H1 (cell line): Measurements from ENCODE around the gene CNOT1. TPM values are rescaled to one million over a fixed set of nuclear protein-coding genes. Genes with fewer than 3 reads are reported as not detected.

ENCODE experiments used
- CTCF ChIA-PET: fragments of 300-600 bp; sonication (Branson Sonifier 250); formaldehyde crosslinking; loops from one replicate; lab custom pipeline; 2021; ENCODE audit not compliant: partially characterized antibody; lab: Charles Lee
- POLR2A ChIA-PET: fragments of 300-600 bp; sonication (Branson Sonifier 250); formaldehyde crosslinking; loops from one replicate; lab custom pipeline; 2021; ENCODE audit warnings: inconsistent platforms; ENCODE audit not compliant: partially characterized antibody; lab: Charles Lee
- DNase-seq, 2 experiments: peaks; one replicate each; pipeline versions ENCODE4 v3.0.0 to v3.0.0-alpha.2; 2010 to 2022; ENCODE audit warnings: low spot score in 2 of 2, low read depth in 1 of 2, mixed read lengths in 1 of 2
- FAIRE-seq: peaks from 2 replicates; lab custom pipeline; 2011; peaks lifted over from hg19 to GRCh38; lab: Jason Lieb, UNC
- H2AFZ ChIP-seq: 2 replicates; pipeline ENCODE4 v1.8.1; 2012; ENCODE audit warnings: low read length, inconsistent platforms
- H2AK5ac ChIP-seq: 2 replicates; pipeline ENCODE4 v1.6.1; 2013; ENCODE audit warnings: low read depth, low read length
- H2BK120ac ChIP-seq: replicated peaks from 2 replicates; pipeline ENCODE3; 2013; ENCODE audit warnings: low read depth, low read length, inconsistent platforms
- H2BK12ac ChIP-seq: 2 replicates; pipeline ENCODE4 v1.6.1; 2013; ENCODE audit warnings: low read depth, low read length
- H2BK15ac ChIP-seq: 2 replicates; pipeline ENCODE4 v1.6.1; 2013; ENCODE audit warnings: low read length
- H2BK20ac ChIP-seq: 2 replicates; pipeline ENCODE4 v1.6.1; 2013; ENCODE audit warnings: low read length
- H2BK5ac ChIP-seq: 2 replicates; pipeline ENCODE4 v1.6.1; 2013; ENCODE audit warnings: low read depth, low read length
- H3K14ac ChIP-seq: 2 replicates; pipeline ENCODE4 v1.6.1; 2013; ENCODE audit warnings: inconsistent platforms; ENCODE audit not compliant: insufficient read length
- H3K18ac ChIP-seq: 2 replicates; pipeline ENCODE4 v1.6.1; 2013; ENCODE audit warnings: low read length; ENCODE audit errors: extremely low read depth
- H3K23ac ChIP-seq: 2 replicates; pipeline ENCODE4 v1.6.1; 2013; ENCODE audit warnings: inconsistent platforms; ENCODE audit not compliant: insufficient read length
- H3K23me2 ChIP-seq: 2 replicates; pipeline ENCODE4 v1.6.1; 2013; ENCODE audit warnings: low read depth, low read length
- H3K27ac ChIP-seq: 2 replicates; pipeline ENCODE4 v1.6.1; 2011; ENCODE audit warnings: low read depth, low read length, inconsistent platforms
- H3K27me3 ChIP-seq, 4 experiments: replicated peaks in 1 of 4; 1 replicate in 1 of 4; 2 replicates in 3 of 4; pipeline versions ENCODE4 v1.6.1 to v1.8.1; 2011 to 2013; ENCODE audit warnings: low read length in 3 of 4, mild to moderate bottlenecking in 3 of 4, inconsistent platforms in 2 of 4, mixed read lengths in 2 of 4, moderate library complexity in 1 of 4; ENCODE audit not compliant: control insufficient read depth in 3 of 4, insufficient read depth in 3 of 4; ENCODE audit errors: extremely low read depth in 1 of 4
- H3K36me3 ChIP-seq, 4 experiments: 2 replicates each; pipeline versions ENCODE4 v1.6.1 to v1.8.1; 2011 to 2013; ENCODE audit warnings: mild to moderate bottlenecking in 4 of 4, low read length in 3 of 4, moderate library complexity in 2 of 4, control low read depth in 1 of 4, inconsistent platforms in 1 of 4; ENCODE audit not compliant: insufficient read depth in 4 of 4, control insufficient read depth in 2 of 4
- H3K4ac ChIP-seq: replicated peaks from 2 replicates; pipeline ENCODE3; 2013; ENCODE audit warnings: low read length, low read depth, mixed read lengths, inconsistent platforms; ENCODE audit not compliant: insufficient read length
- H3K4me1 ChIP-seq, 4 experiments: replicated peaks in 1 of 4; 1 replicate in 1 of 4; 2 replicates in 3 of 4; pipeline versions ENCODE4 v1.6.1 to v1.8.1; 2011 to 2013; ENCODE audit warnings: low read length in 3 of 4, inconsistent platforms in 2 of 4, mixed read lengths in 1 of 4; ENCODE audit not compliant: insufficient read depth in 4 of 4, control insufficient read depth in 3 of 4
- H3K4me2 ChIP-seq, 2 experiments: 2 replicates each; pipeline versions ENCODE4 v1.6.1 to v1.8.1; 2011 to 2013; ENCODE audit warnings: low read depth in 2 of 2, low read length in 2 of 2, control low read depth in 1 of 2, inconsistent platforms in 1 of 2, mild to moderate bottlenecking in 1 of 2; ENCODE audit not compliant: insufficient read depth in 1 of 2
- H3K4me3 ChIP-seq, 4 experiments: fragments of 200-600, 300-600 bp in 1 of 4; sonication (generic), shearing (Covaris generic), sonication (Bioruptor Twin) in 1 of 4; 2 replicates each; pipeline versions ENCODE4 v1.5.1 to v1.8.1; 2011 to 2016; ENCODE audit warnings: low read length in 4 of 4, low read depth in 3 of 4, control low read depth in 2 of 4, inconsistent platforms in 2 of 4, mild to moderate bottlenecking in 2 of 4, mixed read lengths in 1 of 4, moderate library complexity in 1 of 4; ENCODE audit not compliant: insufficient read depth in 2 of 4; ENCODE audit errors: extremely low read depth in 1 of 4
- H3K56ac ChIP-seq: replicated peaks from 2 replicates; pipeline ENCODE3; 2013; ENCODE audit warnings: low read depth, mild to moderate bottlenecking, mixed read lengths, low read length, inconsistent platforms; ENCODE audit not compliant: insufficient read length
- H3K79me1 ChIP-seq: 2 replicates; pipeline ENCODE4 v1.6.1; 2013; ENCODE audit warnings: low read depth, low read length, control low read depth
- H3K79me2 ChIP-seq, 2 experiments: 2 replicates each; pipeline versions ENCODE4 v1.6.1 to v1.8.1; 2012 to 2013; ENCODE audit warnings: low read length in 2 of 2, mild to moderate bottlenecking in 2 of 2, inconsistent platforms in 1 of 2; ENCODE audit not compliant: insufficient read depth in 2 of 2, control insufficient read depth in 1 of 2
- H3K9ac ChIP-seq, 4 experiments: replicated peaks in 1 of 4; 1 replicate in 1 of 4; 2 replicates in 3 of 4; pipeline versions ENCODE4 v1.6.1 to v1.8.1; 2011 to 2013; ENCODE audit warnings: low read depth in 3 of 4, low read length in 3 of 4, control low read depth in 2 of 4, mild to moderate bottlenecking in 2 of 4, moderate library complexity in 2 of 4, inconsistent platforms in 1 of 4; ENCODE audit errors: extremely low read depth in 1 of 4
- H3K9me3 ChIP-seq, 2 experiments: 2 replicates each; pipeline versions ENCODE4 v1.6.1 to v1.8.1; 2012 to 2013; ENCODE audit warnings: mild to moderate bottlenecking in 2 of 2, moderate library complexity in 2 of 2, control low read depth in 1 of 2, inconsistent platforms in 1 of 2, low read depth in 1 of 2, low read length in 1 of 2, mixed read lengths in 1 of 2; ENCODE audit not compliant: insufficient read depth in 2 of 2
- H4K20me1 ChIP-seq, 2 experiments: replicated peaks in 1 of 2; 2 replicates each; pipeline versions ENCODE3 to v1.8.1; 2011 to 2013; ENCODE audit warnings: inconsistent platforms in 2 of 2, low read length in 2 of 2, mild to moderate bottlenecking in 1 of 2; ENCODE audit not compliant: insufficient read depth in 2 of 2, control insufficient read depth in 1 of 2
- H4K5ac ChIP-seq: 2 replicates; pipeline ENCODE4 v1.6.1; 2013; ENCODE audit warnings: low read length, low read depth, mixed read lengths, inconsistent platforms; ENCODE audit not compliant: insufficient read length
- H4K8ac ChIP-seq: 2 replicates; pipeline ENCODE4 v1.8.0; 2013; ENCODE audit warnings: mild to moderate bottlenecking, moderate library complexity, low read length, inconsistent platforms; ENCODE audit not compliant: insufficient read depth; ENCODE audit errors: extremely low read depth
- H4K91ac ChIP-seq: replicated peaks from 2 replicates; pipeline ENCODE3; 2013; ENCODE audit warnings: low read length, mixed read lengths, inconsistent platforms; ENCODE audit not compliant: insufficient read length
- BRCA1 ChIP-seq: IDR thresholded peaks from 2 replicates; pipeline ENCODE4 v1.6.1; 2012; ENCODE audit warnings: low read depth, low read length, improper control_type of control experiment
- RAD21 ChIP-seq, 2 experiments: IDR thresholded peaks in 1 of 2; conservative IDR thresholded peaks in 1 of 2; 2 replicates each; pipeline ENCODE4 v1.6.1; 2011; ENCODE audit warnings: low read depth in 2 of 2, low read length in 2 of 2, improper control_type of control experiment in 1 of 2, inconsistent platforms in 1 of 2, mild to moderate bottlenecking in 1 of 2, moderate library complexity in 1 of 2
- WGBS, 2 experiments: shearing (Covaris generic) in 1 of 2; methylation state at CpG; one replicate each; pipeline versions ENCODE4 v1.1.6 to v1.1.7; 2013 to 2015; ENCODE audit warnings: low lambda C conversion rate in 2 of 2, mixed read lengths in 2 of 2, inconsistent platforms in 1 of 2, low coverage in 1 of 2, missing lambda C conversion rate in 1 of 2; ENCODE audit not compliant: insufficient replicate concordance in 2 of 2, insufficient coverage in 1 of 2, insufficient read length in 1 of 2; ENCODE audit errors: extremely low coverage in 1 of 2, missing lambda C conversion rate in 1 of 2; 5-methylcytosine and 5-hydroxymethylcytosine counted together
- polyA plus RNA-seq, 7 experiments: library from polyadenylated mRNA; depleted of rRNA in 3 of 7; stranded (reverse) in 5 of 7; unstranded in 2 of 7; fragments of >200 nt in 5 of 7; fragments of 200-250 nt in 2 of 7; gene quantifications; 1 replicate in 5 of 7; 2 replicates in 1 of 7; 4 replicates in 1 of 7; pipeline versions ENCODE4 v1.2.1 to v1.2.3, GENCODE V29; 2011 to 2013; ENCODE audit warnings: missing spikeins in 2 of 7, mixed read lengths in 2 of 7
- total RNA-seq: library from RNA; stranded (reverse); fragmentation: NEBNext Ultra II Directional; extraction: Animal tissue kit (Norgen Biotek cat#: 25700); gene quantifications from 2 replicates; pipeline ENCODE4 v1.2.1, GENCODE V29; 2021

The CNOT1 gene
- total and polyA plus RNA-seq, 2 of the 8 experiments (the other 6 are each of a cell fraction or from before 2014, with no cell fraction given) = 306 to 319 TPM

DNA sequence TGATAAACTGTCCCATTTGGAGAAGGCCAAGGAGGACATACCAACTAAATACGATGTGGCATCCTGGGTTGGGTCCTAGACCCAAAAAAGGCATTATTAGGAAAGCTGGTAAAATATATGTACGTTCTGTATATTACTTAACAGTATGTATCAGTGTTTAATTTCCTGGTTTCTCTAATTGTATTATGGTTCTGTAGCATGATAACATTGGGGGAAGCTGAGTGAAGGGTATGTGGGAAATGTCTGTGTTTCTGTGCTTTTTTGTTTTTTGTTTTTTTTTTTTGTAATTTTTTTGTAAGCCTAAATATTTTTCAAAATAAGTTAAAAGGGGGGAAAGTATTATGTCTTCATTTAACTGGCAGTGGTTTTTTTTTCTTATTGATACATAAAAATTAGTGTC is 151.2 kb downstream of the CNOT1 start:
- H3K23ac ChIP-seq = no peak overlapping the region
- H2BK12ac ChIP-seq = no peak overlapping the region
- H4K5ac ChIP-seq = no peak overlapping the region
- H2AK5ac ChIP-seq = no peak overlapping the region
- H4K20me1 ChIP-seq = no peaks in the 10 kb centered on the region
- no peak overlapping the region for H2BK15ac ChIP-seq
- H3K56ac ChIP-seq = no peak overlapping the region
- H3K27ac ChIP-seq = no peak overlapping the region
- H3K27me3 ChIP-seq = no peaks in the 10 kb centered on the region
- H3K9ac ChIP-seq = no peak overlapping the region
- no peak overlapping the region for H3K4me2 ChIP-seq
- H3K4me1 ChIP-seq = peaks cover 1 to 11% (median 4%) of the 10 kb centered on the region in 4 experiments; a peak in 3 of 7 replicates
- no peak overlapping the region for H3K4me3 ChIP-seq
- no peaks in the 10 kb centered on the region for H3K36me3 ChIP-seq
- no peaks in the 10 kb centered on the region for H3K23me2 ChIP-seq
- TF ChIP-seq BRCA1 (no peak), RAD21 (IDR thresholded peaks at IDR 0.05 in 1 of 2, conservative IDR thresholded peaks at IDR 0.05 in 1 of 2; ENCODE audit: low read depth in 2 of 2, low read length in 2 of 2) (no peak)
- no peak overlapping the region for H2BK20ac ChIP-seq
- ChIA-PET CTCF (interaction anchor here (2.6 kb wide), 1 partner anchor 139 kb away, joined by 7 read pairs; no protein-coding TSS in a partner anchor), POLR2A (no interaction called here)
- FAIRE-seq (no peak), DNase-seq (no peak)
- no peak overlapping the region for H2BK120ac ChIP-seq
- no peaks in the 10 kb centered on the region for H3K79me1 ChIP-seq
- H3K14ac ChIP-seq = no peak overlapping the region
- no peak overlapping the region for H3K18ac ChIP-seq
- no peak overlapping the region for H2AFZ ChIP-seq
- no peaks in the 10 kb centered on the region for H3K79me2 ChIP-seq
- no peak overlapping the region for H4K91ac ChIP-seq
- H2BK5ac ChIP-seq = no peak overlapping the region
- no peak overlapping the region for H4K8ac ChIP-seq
- WGBS, 2 experiments = 100% methylated on average over 2 of the region's 2 CpGs; no CpG with 5 or more reads in 1 of the 2 experiments
- H3K9me3 ChIP-seq = no peaks in the 10 kb centered on the region
- H3K4ac ChIP-seq = no peak overlapping the region
